Activated CD8-positive, alpha-beta memory T cell treated with anti-CD3 and anti-CD28 coated beads for 1 hour (primary cell): Measurements from ENCODE around the gene ATG13.

Source experiments
- DNase-seq, 2 donors: peaks; one replicate each; pipeline ENCODE4 v3.0.0-alpha.2; 2020; ENCODE audit warnings: low read depth in 1 of 2; ENCODE audit errors: extremely low read depth in 1 of 2

ATG13 gene

GRCh38 chr11:46604796-46605195 lies 12.6 kb upstream of the ATG13 start:
- DNase-seq: no peak

DNA sequence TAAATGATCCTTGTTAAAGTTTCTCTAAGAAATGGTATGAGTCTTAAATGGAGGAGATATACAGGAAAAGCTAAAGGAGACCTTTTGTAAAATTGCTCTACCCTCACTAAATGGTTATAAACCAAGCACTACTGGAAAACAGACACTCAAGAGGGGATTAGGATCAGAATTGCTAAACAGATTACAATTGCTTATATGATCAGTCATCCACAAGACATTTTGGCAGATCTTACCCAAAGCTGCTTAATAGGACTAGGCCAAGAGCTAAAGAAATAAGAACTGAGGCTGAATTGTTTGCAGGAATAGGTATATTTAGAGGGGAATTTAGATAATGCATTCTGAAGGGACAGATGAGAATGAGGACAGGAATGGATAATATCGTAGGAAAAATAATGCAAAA lies 9.8 kb upstream of the ATG13 start:
- DNase-seq: no peak

GRCh38 chr11:46609386-46609785 lies 8.0 kb upstream of the ATG13 start:
- DNase-seq: no peak

DNA sequence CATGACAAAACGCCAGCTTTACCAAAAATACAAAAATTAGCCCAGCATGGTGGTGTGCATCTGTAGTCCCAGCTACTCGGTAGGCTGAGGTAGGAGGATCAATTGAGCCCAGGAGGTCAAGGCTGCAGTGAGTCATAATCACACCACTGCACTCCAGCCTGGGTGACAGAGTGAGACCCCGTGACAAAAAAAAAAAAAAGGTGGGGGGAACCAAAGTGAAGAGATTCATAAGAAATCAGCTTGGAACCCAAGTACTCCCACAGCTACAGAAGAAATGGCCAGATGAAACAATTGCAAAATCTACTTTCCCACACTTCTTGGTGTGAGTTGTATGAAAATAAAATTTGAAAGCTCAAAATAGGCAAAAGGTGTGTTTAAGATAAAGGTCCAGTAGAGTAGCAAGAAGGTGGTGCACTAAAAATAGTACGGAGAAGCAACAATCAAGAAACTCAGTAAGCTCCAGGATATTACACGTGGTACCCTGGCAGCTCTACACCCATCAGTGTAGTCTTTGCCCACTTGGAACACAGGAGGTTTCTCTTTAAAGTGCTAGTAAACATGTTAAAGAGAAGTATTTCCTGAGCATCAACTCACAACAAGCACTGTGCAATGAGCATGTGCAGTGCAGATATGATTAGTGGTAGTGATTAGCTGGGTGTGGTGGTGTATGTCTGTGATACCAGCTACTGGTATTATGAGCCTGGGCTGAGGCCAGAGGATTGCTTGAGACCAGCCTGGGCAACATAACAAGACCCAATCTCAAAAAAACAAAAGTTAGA lies 5.6 kb upstream of the ATG13 start:
- no peak for DNase-seq

- no peak for DNase-seq
Measured at GRCh38 chr11:46612326-46612725, 5.0 kb upstream of the ATG13 start.

DNA sequence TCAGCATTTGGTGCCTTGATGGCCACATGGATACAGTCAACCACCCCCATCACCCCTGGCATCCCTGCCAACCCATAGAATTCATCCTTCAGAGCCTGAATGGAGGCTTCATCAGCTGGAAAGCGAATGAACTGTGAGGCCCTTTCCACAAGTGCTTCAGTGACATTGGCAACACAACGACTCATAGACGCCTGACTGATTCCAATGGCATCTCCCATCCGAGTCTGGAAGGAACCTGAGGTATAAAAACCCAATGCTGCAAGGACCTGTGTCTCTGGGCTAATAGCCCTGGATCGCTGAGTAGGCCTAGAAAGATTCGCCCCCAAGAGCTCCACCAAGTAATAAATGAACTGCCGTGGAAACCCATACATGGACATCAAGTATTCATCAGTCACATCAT lies 1.6 kb upstream of the ATG13 start:
- no peak for DNase-seq

GRCh38 chr11:46616551-46617133 lies 711 bp upstream of the ATG13 start:
- DNase-seq: no peak

GRCh38 chr11:46617972-46618314 lies 590 bp downstream of the ATG13 start:
- DNase-seq: no peak

DNA sequence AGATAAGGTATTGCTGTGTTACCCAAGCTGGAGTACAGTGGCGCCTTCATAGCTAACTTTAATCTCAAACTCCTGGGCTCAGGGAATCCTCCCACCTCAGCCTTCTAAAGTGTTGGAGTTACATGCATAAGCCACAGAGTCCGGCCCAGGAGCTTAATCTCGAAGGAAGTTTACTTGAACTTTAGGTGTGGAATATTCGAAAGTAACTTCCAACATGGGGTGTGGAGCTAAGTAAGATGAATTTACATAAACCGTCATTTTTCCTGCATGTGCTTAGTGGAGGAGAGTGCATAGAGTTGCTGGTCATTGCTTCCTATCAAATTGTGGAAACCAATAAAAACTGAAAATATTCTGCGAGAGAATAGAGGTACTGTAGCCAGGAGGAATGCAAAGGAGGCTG lies 1.5 kb downstream of the ATG13 start:
- DNase-seq: no peak

DNA sequence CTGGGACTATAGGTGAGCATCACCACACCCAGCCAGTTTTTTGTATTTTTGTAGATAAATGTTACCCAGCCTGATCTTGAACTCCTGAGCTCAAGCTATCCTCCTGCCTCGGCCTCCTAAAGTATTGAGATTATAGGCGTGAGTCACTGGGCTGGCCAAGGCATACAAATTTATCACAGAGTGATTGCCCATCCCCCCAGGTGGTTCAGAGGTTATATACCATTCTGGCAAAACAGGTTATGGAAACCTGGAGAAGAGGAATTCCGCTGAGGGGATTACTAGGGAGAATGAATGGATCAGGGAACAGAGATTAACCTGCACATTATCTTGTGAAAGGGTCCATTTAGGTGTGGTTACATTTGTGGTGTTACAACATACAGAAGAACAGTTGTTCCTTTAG lies 8.1 kb downstream of the ATG13 start:
- no peak for DNase-seq

DNA sequence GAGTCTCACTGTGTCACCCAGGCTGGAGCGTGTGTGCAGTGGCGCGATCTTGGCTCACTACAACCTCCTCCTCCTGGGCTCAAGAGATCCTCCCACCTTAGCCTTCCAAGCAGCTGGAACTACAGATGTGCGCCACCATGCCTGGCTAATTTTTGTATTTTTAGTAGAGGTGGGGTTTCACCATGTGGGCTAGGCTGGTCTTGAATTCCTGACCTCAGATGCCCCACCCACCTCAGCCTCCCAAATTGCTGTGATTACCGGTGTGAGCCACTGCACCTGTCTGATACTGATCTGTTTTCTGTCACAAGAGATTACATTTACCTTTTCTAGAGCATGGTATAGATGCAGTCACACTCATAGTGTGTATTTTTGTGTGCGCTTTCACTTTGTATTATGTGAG lies 11.6 kb downstream of the ATG13 start:
- DNase-seq: no peak

DNA sequence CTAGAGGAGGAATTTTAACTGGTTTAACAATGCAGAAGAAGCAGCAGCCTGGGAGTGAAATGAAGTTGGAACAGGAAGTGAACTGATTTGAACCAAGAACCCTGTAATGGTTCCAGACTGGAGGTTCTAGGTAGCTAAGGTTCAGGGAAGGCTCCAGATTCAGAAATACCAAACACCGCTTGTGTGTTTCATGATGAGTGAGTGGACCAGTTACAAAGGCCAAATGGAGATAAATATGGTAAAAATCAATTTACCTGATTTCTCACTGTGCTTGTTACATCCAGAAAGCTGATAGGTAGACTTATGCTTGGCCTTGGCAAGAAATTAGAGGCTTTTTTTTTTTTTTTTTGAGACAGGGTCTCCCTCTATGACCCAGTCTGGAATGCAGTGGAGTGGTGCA lies 12.9 kb downstream of the ATG13 start:
- DNase-seq: no peak

DNA sequence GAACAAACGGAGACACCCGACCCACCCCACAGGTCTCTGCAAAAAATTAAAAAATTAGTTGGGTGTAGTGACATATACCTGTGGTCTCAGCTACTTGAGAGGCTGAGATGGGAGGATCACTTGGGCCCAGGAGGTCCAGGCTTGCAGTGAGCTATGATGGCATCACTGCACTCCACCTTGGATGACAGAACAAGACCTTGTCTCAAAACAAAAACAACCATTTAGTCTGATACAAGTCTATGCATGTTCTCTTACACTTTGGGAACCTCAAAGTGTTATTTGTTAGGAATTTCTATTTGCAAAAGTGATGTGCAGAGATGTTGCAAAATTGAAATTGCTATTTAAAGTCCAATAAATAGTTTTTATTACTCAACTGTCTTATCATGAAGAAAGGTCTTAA lies 14.3 kb downstream of the ATG13 start:
- no peak for DNase-seq

- DNase-seq: no peak
Measured at GRCh38 chr11:46632502-46632901, 15.1 kb downstream of the ATG13 start.

GRCh38 chr11:46633291-46634217 lies 16.2 kb downstream of the ATG13 start:
- DNase-seq: no peak

DNA sequence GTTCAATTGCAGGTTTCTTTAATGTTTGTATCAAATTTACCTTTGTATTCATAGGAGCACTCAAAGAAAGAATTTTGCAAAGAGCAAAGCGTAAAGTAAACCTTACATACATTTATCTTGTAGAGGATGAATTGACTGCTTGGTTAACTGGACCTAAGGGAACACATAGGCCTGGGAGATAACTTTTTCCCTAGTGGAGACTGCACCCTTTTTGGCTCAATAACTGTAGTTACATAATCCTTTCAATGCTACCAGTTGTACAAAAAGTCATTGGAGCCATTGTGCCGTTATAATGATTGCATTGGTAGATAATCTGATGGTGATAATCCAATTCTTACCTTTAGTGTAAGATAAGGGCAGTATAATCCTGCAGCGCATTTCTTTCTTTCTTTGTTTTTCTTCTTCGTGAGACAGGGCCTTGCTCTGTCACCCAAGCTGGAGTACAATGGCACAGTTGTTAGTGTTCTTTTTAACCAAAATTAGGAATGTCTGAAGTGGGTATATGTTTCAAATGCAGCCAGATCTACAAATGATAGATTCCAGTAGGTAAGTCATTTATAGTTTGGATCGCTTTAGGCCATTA lies 18.3 kb downstream of the ATG13 start:
- DNase-seq: no peak

DNA sequence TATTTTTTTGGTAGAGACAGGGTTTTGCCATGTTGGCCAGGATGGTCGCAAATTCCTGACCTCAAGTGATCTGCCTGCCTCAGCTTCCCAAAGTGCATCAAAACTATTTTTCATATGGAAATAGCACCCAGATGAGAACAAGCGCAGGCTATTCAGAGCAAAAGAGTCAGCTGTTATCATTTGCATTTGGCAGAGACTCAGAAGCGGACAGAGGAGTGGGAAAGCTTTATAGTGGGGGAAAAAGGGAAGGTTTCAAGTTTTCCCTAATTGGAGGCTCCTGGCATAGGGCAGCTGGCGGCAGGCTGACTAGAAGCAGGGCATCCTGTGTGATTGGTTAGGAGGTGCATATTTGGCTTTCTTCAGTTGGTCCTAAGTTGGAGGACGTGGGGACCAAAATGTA lies 20.2 kb downstream of the ATG13 start:
- DNase-seq: no peak

GRCh38 chr11:46639197-46639839 lies 22.0 kb downstream of the ATG13 start:
- DNase-seq: no peak

- DNase-seq: no peak
Measured at GRCh38 chr11:46640036-46640788, 22.9 kb downstream of the ATG13 start.

GRCh38 chr11:46641639-46642038 lies 24.3 kb downstream of the ATG13 start:
- DNase-seq: no peak
